MM.1S (cell line): Measurements from ENCODE around the gene WNT3.

ENCODE experiments used
- DNase-seq: peaks from one replicate; pipeline ENCODE4 v3.0.0-alpha.2; 2015
- H2AFZ ChIP-seq: fragments of 300-600 bp; sonication (generic); 2 replicates; pipeline ENCODE4 v1.6.0; 2016; ENCODE audit warnings: antibody characterized with exemption, low read length
- H3F3A ChIP-seq: fragments of 300-600 bp; sonication (generic); 2 replicates; pipeline ENCODE4 v1.6.1; 2016; ENCODE audit warnings: mild to moderate bottlenecking, antibody characterized with exemption, low read length, moderate library complexity, mixed read lengths; ENCODE audit not compliant: insufficient read depth
- H3K27ac ChIP-seq: fragments of 300-600 bp; sonication (generic); 2 replicates; pipeline ENCODE4 v1.5.1; 2016; ENCODE audit warnings: mild to moderate bottlenecking, low read length
- H3K27me3 ChIP-seq: fragments of 300-600 bp; sonication (generic); replicated peaks from 2 replicates; pipeline ENCODE4 v1.6.0; 2016; ENCODE audit warnings: low read length; ENCODE audit not compliant: insufficient read depth
- H3K36me3 ChIP-seq: fragments of 300-600 bp; sonication (generic); replicated peaks from 2 replicates; pipeline ENCODE4 v1.6.1; 2016; ENCODE audit warnings: mild to moderate bottlenecking, low read length, mixed read lengths; ENCODE audit not compliant: insufficient read depth
- H3K4me1 ChIP-seq: fragments of 300-600 bp; sonication (generic); 2 replicates; pipeline ENCODE4 v1.6.1; 2016; ENCODE audit warnings: low read length, mixed read lengths
- H3K4me2 ChIP-seq: fragments of 300-600 bp; sonication (generic); 2 replicates; pipeline ENCODE4 v1.6.0; 2016; ENCODE audit warnings: low read depth, low read length
- H3K4me3 ChIP-seq: fragments of 300-600 bp; sonication (generic); 2 replicates; pipeline ENCODE4 v1.5.1; 2016; ENCODE audit warnings: low read length, mixed read lengths
- H3K79me2 ChIP-seq: fragments of 300-600 bp; sonication (generic); 2 replicates; pipeline ENCODE4 v1.6.1; 2016; ENCODE audit warnings: mixed run types, low read length, mixed read lengths
- H3K9ac ChIP-seq: fragments of 300-600 bp; sonication (generic); 2 replicates; pipeline ENCODE4 v1.6.1; 2016; ENCODE audit warnings: low read length, mixed read lengths
- H3K9me2 ChIP-seq: fragments of 300-600 bp; sonication (generic); replicated peaks from 2 replicates; pipeline ENCODE4 v1.6.1; 2016; ENCODE audit warnings: mild to moderate bottlenecking, low read length, mixed read lengths; ENCODE audit not compliant: insufficient read depth
- H3K9me3 ChIP-seq: fragments of 300-600 bp; sonication (generic); replicated peaks from 2 replicates; pipeline ENCODE4 v1.6.1; 2016; ENCODE audit warnings: mild to moderate bottlenecking, low read length, mixed read lengths; ENCODE audit not compliant: insufficient read depth
- H4K20me1 ChIP-seq: fragments of 300-600 bp; sonication (generic); 2 replicates; pipeline ENCODE4 v1.6.1; 2016; ENCODE audit warnings: mild to moderate bottlenecking, low read length, moderate library complexity, mixed read lengths; ENCODE audit not compliant: insufficient read depth
- EZH2 ChIP-seq: fragments of 300-600 bp; sonication (generic); optimal IDR thresholded peaks from 2 replicates; pipeline ENCODE3; 2017; ENCODE audit warnings: low read depth, mild to moderate bottlenecking, antibody characterized with exemption, low read length, mixed read lengths
- EZH2phosphoT487 ChIP-seq: fragments of 300-600 bp; sonication (generic); IDR thresholded peaks from 2 replicates; pipeline ENCODE4 v1.6.1; 2018; ENCODE audit warnings: antibody characterized with exemption, low read length
- TF ChIP-seq, protein P1 (sequence below): fragments of 300-600 bp; sonication (generic); IDR thresholded peaks from 2 replicates; pipeline ENCODE4 v1.5.1; 2016; ENCODE audit warnings: antibody characterized with exemption, low read length, mixed read lengths

WNT3 gene

DNA sequence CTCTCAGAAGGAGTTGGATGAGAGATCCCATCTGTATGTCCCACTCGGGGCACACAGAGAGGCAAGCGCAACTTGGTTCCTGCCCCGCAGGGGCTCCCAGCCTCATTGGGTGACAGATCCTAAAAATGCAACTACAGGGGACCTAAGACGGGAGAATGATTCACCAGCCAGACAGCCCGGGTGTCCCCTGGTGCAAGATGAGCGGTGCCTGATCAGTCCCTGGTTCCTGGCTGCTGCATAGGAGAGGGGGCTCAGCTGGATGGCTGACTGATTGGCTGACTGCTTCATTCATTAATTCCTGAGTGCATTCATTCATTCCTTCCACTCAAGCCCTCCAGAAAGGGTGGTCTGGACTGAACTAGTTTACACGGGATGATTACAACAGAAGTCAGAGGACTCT, 22.0 kb downstream of the WNT3 start:
- Histone ChIP-seq H3K79me2 (no peaks in the 10 kb centered on the region), H4K20me1 (no peaks in the 10 kb centered on the region), H3K9me2 (no peaks in the 10 kb centered on the region), H3K9ac (no peak overlapping the region), H2AFZ (no peak overlapping the region), H3K36me3 (no peaks in the 10 kb centered on the region), H3K4me2 (no peak overlapping the region), H3K4me3 (no peak overlapping the region), H3K9me3 (no peaks in the 10 kb centered on the region), H3K4me1 (no peaks in the 10 kb centered on the region), H3K27me3 (peaks cover 39% of the 10 kb centered on the region), H3K27ac (no peak overlapping the region), H3F3A (no peaks in the 10 kb centered on the region)
- no peak for DNase-seq
- TF ChIP-seq EZH2phosphoT487 (no peak), EZH2 (no peak)
- TF ChIP-seq, protein P1, sequence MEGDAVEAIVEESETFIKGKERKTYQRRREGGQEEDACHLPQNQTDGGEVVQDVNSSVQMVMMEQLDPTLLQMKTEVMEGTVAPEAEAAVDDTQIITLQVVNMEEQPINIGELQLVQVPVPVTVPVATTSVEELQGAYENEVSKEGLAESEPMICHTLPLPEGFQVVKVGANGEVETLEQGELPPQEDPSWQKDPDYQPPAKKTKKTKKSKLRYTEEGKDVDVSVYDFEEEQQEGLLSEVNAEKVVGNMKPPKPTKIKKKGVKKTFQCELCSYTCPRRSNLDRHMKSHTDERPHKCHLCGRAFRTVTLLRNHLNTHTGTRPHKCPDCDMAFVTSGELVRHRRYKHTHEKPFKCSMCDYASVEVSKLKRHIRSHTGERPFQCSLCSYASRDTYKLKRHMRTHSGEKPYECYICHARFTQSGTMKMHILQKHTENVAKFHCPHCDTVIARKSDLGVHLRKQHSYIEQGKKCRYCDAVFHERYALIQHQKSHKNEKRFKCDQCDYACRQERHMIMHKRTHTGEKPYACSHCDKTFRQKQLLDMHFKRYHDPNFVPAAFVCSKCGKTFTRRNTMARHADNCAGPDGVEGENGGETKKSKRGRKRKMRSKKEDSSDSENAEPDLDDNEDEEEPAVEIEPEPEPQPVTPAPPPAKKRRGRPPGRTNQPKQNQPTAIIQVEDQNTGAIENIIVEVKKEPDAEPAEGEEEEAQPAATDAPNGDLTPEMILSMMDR = no peak

DNA sequence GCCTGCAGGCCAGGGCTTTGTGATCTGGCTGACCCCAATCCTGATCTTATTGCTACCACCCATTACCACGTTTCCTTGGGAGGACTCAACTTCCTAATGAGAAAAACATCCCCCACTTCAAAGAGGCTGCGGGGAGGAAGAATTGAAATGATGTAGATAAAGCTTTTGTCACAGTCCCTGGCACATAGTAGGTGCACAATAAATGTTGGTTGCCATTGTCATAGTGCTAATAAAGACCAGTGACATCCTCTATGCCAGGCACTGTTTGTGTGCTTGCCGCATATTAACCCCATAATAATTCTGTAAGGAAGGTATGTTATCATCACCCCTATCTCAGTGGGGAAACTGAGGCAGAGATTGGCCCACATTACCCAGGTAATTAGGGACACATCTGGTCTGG, 22.4 kb downstream of the WNT3 start:
- TF ChIP-seq EZH2phosphoT487 = no peak
- TF ChIP-seq, protein P1 = no peak
- no peak for TF ChIP-seq EZH2
- no peak overlapping the region for H3K9ac ChIP-seq
- no peaks in the 10 kb centered on the region for H4K20me1 ChIP-seq
- no peaks in the 10 kb centered on the region for H3K9me3 ChIP-seq
- no peaks in the 10 kb centered on the region for H3K9me2 ChIP-seq
- H3F3A ChIP-seq = no peaks in the 10 kb centered on the region
- no peaks in the 10 kb centered on the region for H3K79me2 ChIP-seq
- H3K4me3 ChIP-seq = no peak overlapping the region
- no peaks in the 10 kb centered on the region for H3K4me1 ChIP-seq
- no peak overlapping the region for H3K4me2 ChIP-seq
- H3K27ac ChIP-seq = no peak overlapping the region
- DNase-seq = no peak
- H3K36me3 ChIP-seq = no peaks in the 10 kb centered on the region
- peaks cover 39% of the 10 kb centered on the region for H3K27me3 ChIP-seq
- no peak overlapping the region for H2AFZ ChIP-seq

DNA sequence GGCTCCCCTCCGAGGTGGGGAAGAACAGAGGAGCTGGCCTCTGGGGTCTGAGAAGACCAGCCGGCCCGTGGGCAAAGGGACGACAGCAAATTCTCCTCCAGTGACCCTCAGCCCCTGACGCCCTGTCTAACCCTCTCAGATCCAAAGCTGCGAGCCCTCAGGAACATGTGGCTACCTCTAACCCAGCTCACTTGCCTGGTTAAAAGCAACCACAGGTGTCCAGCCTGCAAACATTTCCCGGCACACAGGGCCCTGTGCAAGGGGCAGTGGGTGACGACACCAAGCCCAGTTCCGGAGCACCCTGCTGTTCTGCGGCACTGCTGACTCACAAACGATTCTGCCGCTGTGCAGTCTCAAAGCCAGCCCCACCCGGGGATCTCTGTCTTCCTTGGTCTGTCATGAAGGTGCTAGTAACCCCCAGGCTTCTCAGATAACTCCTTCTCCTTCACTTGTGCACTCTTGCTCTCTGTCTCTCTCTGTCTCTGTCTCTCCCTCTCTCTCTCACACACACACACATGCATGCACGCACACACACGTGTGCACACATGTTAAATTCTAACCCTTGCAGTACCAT, 23.0 kb downstream of the WNT3 start:
- Histone ChIP-seq H2AFZ (no peak overlapping the region), H3K4me2 (no peak overlapping the region), H3K9me3 (no peaks in the 10 kb centered on the region), H3K36me3 (no peaks in the 10 kb centered on the region), H3K9me2 (no peaks in the 10 kb centered on the region), H3K79me2 (no peaks in the 10 kb centered on the region), H3K27ac (no peak overlapping the region), H3K4me3 (no peak overlapping the region), H3K27me3 (peaks cover 39% of the 10 kb centered on the region), H3F3A (no peaks in the 10 kb centered on the region), H4K20me1 (no peaks in the 10 kb centered on the region), H3K4me1 (no peaks in the 10 kb centered on the region), H3K9ac (no peak overlapping the region)
- TF ChIP-seq EZH2phosphoT487 (no peak), EZH2 (no peak)
- TF ChIP-seq, protein P1 = no peak
- DNase-seq = no peak
